NCI-H345 treated with DMSO at 0.1 percent for 48 hours (cell line): Measurements from ENCODE around the gene AP2B1.

Experiments
- DNase-seq: peaks from one replicate; lab custom pipeline; 2025; ENCODE audit not compliant: unreplicated experiment; lab: John Stamatoyannopoulos, UW

Gene AP2B1

DNA sequence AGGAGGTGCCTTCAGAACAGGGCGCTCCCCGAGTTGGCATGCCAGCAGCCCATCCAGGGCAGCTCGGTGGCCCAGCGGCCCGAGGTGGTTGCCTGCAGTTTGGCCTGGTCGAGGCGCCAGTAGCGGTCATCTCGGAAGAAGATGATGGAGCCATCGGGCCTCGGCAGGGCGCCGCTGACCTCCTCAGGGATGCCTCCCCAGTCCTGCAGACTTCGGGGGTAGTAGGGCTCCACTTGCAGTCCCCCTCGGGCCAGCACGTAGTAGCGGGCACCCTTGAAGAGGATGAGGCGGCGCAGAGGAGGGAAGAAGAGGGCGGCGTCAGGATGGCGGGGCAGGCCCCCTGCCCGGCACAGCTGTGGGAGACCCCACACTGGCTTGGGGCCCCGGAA, 179.4 kb downstream of the AP2B1 start:
- DNase-seq = no peak

DNA sequence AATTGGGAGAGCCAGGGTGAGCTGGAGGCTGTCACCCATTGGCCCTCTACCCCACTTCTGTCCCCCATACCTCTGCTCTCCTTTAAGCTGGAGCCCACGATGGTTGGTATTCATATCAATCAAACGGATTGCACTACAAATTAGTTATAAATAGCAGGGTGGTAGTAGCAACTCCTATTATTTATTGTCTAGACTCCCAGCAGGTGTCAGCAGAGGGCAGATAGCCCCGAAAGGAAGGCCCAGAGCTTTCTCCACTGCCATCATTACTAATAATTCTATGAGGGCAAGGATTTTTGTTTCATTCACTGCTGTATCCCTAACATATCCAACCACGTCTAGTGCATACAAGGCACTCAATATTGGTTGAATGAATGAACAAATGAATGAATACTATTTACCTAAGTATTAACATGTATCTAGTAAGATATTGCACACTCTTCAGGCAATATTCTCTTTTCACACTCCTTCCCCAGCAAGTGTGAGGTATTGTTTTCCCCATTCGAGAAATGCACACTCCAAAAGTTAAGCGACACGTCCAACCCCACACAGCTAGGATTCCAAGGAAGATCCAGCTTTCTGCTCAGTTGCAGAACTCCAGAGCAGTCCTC, 179.9 kb downstream of the AP2B1 start:
- no peak for DNase-seq

DNA sequence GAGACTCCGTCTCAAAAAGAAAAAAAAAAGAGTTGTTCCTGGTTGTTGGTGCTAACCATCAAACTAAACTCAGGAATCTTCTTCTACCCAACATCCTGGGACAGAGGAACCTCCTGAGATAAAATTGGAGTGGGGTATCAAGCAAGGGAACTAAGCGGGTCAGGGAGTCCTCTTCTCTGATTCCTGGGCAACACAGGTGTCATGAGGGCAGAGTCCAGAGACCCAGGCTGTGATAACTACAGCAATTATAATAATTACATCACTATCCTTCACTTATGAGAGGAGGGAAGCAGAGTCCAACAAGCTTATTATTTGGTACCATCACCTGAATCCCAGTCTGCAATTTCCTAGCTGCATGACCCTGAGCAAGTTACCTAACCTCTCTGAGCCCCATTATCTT, 181.7 kb downstream of the AP2B1 start:
- no peak for DNase-seq

GRCh38 chr17:35769895-35770486, 182.9 kb downstream of the AP2B1 start:
- DNase-seq = no peak

DNA sequence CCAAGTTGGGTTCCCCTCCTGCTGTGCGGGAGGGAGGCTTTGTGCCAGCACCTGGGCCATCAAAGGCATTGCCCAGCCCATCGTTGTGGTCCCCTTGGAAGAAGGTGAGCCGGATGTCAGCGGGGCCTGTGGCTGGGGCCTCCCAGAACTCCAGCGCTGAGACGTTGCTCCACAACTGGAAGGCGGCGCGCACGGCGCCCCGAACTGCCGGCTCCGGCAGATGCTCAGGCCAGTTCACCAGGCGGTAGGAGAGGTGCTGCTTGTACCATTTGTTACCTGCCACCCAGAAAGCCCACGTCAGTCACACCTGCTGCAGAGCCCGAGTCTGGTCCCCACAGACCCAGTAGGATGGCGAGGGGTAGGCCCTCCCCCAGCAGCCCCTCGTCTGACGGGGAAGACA, 186.0 kb downstream of the AP2B1 start:
- no peak for DNase-seq

- no peak for DNase-seq
These were observed 186.7 kb downstream of the AP2B1 start for GRCh38 chr17:35773679-35774425.

DNA sequence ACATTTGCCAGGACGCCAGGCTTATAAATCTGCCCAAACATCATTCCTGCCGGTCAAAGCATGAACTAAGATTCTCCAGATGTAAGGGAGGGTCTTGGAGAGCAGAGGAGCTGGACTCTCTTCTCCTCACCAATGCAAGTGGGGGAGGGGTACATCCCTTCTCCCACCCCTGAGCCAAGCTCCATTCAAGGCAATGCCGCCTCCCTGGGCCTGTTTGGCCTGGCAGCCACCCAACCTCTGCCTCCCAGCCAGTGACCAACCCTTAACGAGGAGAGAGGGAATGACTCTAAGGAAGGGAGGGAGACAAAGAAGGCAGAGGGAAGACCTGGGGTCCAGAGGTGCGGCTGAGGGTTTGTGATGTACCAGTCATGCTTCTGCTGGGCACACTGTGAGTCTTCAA, 187.4 kb downstream of the AP2B1 start:
- no peak for DNase-seq

GRCh38 chr17:35775039-35775438, 187.9 kb downstream of the AP2B1 start:
- DNase-seq = no peak

DNA sequence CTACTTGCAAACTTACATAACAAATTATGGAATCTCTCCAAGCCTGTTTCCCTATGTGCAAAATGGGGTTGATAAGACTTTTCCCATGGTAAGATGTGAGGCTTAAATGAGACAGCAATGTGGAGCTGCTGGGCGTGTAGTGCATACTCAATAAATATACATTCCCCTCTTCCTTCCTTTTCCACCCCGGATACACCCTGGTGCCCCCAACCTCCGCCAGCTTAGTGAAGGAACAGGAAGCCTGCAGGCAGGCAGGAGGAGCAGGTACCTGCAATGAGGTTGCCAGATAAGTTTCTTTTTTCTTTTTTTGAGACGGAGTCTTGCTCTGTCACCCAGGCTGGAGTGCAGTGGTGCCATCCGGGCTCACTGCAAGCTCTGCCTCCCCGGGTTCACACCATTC, 188.5 kb downstream of the AP2B1 start:
- no peak for DNase-seq
